ENCODE results near the gene TMX2.

Gene TMX2

GRCh38 chr11:57728829-57729228 is 16.4 kb downstream of the TMX2 start:
- TF ChIP-seq, protein P1, sequence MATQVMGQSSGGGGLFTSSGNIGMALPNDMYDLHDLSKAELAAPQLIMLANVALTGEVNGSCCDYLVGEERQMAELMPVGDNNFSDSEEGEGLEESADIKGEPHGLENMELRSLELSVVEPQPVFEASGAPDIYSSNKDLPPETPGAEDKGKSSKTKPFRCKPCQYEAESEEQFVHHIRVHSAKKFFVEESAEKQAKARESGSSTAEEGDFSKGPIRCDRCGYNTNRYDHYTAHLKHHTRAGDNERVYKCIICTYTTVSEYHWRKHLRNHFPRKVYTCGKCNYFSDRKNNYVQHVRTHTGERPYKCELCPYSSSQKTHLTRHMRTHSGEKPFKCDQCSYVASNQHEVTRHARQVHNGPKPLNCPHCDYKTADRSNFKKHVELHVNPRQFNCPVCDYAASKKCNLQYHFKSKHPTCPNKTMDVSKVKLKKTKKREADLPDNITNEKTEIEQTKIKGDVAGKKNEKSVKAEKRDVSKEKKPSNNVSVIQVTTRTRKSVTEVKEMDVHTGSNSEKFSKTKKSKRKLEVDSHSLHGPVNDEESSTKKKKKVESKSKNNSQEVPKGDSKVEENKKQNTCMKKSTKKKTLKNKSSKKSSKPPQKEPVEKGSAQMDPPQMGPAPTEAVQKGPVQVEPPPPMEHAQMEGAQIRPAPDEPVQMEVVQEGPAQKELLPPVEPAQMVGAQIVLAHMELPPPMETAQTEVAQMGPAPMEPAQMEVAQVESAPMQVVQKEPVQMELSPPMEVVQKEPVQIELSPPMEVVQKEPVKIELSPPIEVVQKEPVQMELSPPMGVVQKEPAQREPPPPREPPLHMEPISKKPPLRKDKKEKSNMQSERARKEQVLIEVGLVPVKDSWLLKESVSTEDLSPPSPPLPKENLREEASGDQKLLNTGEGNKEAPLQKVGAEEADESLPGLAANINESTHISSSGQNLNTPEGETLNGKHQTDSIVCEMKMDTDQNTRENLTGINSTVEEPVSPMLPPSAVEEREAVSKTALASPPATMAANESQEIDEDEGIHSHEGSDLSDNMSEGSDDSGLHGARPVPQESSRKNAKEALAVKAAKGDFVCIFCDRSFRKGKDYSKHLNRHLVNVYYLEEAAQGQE (IDR thresholded peaks at IDR 0.05; ENCODE audit: low read depth): no peak
- TF ChIP-seq YY1 (IDR thresholded peaks at IDR 0.05; ENCODE audit: low read depth) (no peak), RAD21 (IDR thresholded peaks at IDR 0.05; ENCODE audit: low read depth) (no peak), ZBTB7A (IDR thresholded peaks at IDR 0.05; ENCODE audit: low read depth) (no peak), TCF12 (IDR thresholded peaks at IDR 0.05; ENCODE audit: low read depth) (no peak), CREB1 (IDR thresholded peaks at IDR 0.05; ENCODE audit: low read depth) (no peak), NFIC (IDR thresholded peaks at IDR 0.05) (no peak), EP300 (IDR thresholded peaks at IDR 0.05; ENCODE audit: borderline replicate concordance) (no peak), MAX (IDR thresholded peaks at IDR 0.05) (no peak), TAF1 (IDR thresholded peaks at IDR 0.05; ENCODE audit: low read depth) (no peak), CEBPB (IDR thresholded peaks at IDR 0.05) (no peak), TEAD4 (IDR thresholded peaks at IDR 0.05) (no peak), FOXM1 (IDR thresholded peaks at IDR 0.05; ENCODE audit: borderline replicate concordance, low read depth) (no peak), EGR1 (IDR thresholded peaks at IDR 0.05) (no peak)
- TF ChIP-seq, protein P2, sequence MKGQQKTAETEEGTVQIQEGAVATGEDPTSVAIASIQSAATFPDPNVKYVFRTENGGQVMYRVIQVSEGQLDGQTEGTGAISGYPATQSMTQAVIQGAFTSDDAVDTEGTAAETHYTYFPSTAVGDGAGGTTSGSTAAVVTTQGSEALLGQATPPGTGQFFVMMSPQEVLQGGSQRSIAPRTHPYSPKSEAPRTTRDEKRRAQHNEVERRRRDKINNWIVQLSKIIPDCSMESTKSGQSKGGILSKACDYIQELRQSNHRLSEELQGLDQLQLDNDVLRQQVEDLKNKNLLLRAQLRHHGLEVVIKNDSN (IDR thresholded peaks at IDR 0.05): no peak

- TF ChIP-seq YY1 (IDR thresholded peaks at IDR 0.05; ENCODE audit: low read depth) (no peak), MAX (IDR thresholded peaks at IDR 0.05) (no peak), CEBPB (IDR thresholded peaks at IDR 0.05) (no peak), TAF1 (IDR thresholded peaks at IDR 0.05; ENCODE audit: low read depth) (no peak), RAD21 (IDR thresholded peaks at IDR 0.05; ENCODE audit: low read depth) (no peak), TEAD4 (IDR thresholded peaks at IDR 0.05) (no peak)
- TF ChIP-seq, protein P1 (IDR thresholded peaks at IDR 0.05; ENCODE audit: low read depth): no peak
Observed at GRCh38 chr11:57729479-57729878, 17.1 kb downstream of the TMX2 start.

GRCh38 chr11:57732661-57733060 is 20.3 kb downstream of the TMX2 start:
- TF ChIP-seq EP300 (IDR thresholded peaks at IDR 0.05; ENCODE audit: borderline replicate concordance) (no peak), EGR1 (IDR thresholded peaks at IDR 0.05) (no peak), CREB1 (IDR thresholded peaks at IDR 0.05; ENCODE audit: low read depth) (no peak), MAX (IDR thresholded peaks at IDR 0.05) (no peak), ZBTB7A (IDR thresholded peaks at IDR 0.05; ENCODE audit: low read depth) (no peak), YY1 (IDR thresholded peaks at IDR 0.05; ENCODE audit: low read depth) (no peak), FOXM1 (IDR thresholded peaks at IDR 0.05; ENCODE audit: borderline replicate concordance, low read depth) (no peak), TEAD4 (IDR thresholded peaks at IDR 0.05) (no peak), TAF1 (IDR thresholded peaks at IDR 0.05; ENCODE audit: low read depth) (no peak), CEBPB (IDR thresholded peaks at IDR 0.05) (no peak), TCF12 (IDR thresholded peaks at IDR 0.05; ENCODE audit: low read depth) (no peak), RAD21 (IDR thresholded peaks at IDR 0.05; ENCODE audit: low read depth) (no peak), NFIC (IDR thresholded peaks at IDR 0.05) (no peak)
- TF ChIP-seq, protein P1 (IDR thresholded peaks at IDR 0.05; ENCODE audit: low read depth): no peak
- TF ChIP-seq, protein P2 (IDR thresholded peaks at IDR 0.05): no peak

DNA sequence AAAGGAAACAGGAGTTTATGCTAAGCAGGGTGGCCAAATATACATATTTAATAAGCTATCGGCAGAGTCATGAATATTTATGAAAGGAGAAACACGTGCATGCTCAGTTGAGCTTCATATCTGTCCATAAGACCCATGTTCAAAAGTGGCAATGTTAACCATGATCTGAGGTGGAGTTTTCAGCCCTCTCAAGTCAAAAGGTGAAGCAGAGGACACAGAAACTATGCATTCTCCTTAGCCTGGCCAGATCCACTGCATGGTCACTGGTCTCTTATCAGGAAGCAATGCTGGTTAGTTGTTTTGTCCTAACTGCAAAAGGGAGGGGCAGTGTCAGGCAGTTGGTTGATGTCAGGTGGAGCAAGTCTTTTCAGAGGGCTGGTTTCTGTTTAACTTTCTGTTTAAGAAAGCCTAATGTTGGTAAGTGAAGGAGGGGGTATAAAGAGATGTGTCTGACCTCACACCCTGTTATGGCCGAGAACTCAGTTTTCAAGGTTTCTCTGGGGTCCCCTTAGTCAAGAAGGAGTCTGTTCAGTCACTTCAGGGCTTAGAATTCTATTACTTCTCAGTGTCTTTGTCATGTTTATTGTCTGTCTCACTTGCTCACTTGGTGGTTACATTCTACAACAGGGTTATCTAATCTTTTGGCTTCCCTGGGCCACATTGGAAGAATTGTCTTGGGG is 23.4 kb downstream of the TMX2 start:
- no peak for TF ChIP-seq EP300 (IDR thresholded peaks at IDR 0.05; ENCODE audit: borderline replicate concordance)
- no peak for TF ChIP-seq ZBTB7A (IDR thresholded peaks at IDR 0.05; ENCODE audit: low read depth)
- TF ChIP-seq, protein P2 (IDR thresholded peaks at IDR 0.05): no peak

Measured in Ishikawa (cell line).